Endodermal cell (in vitro differentiated cells): ENCODE measurements around the gene CALHM3. TPM values are rescaled to one million over a fixed set of nuclear protein-coding genes. Genes with fewer than 3 reads are reported as not detected.

ENCODE experiments used
- DNase-seq: peaks from one replicate; pipeline ENCODE4 v3.0.0-alpha.2; 2017
- H3K27ac ChIP-seq: 2 replicates; pipeline ENCODE4 v1.5.1; 2013; ENCODE audit warnings: mild to moderate bottlenecking, low read depth, low read length, moderate library complexity
- H3K27me3 ChIP-seq: 2 replicates; pipeline ENCODE4 v1.6.1; 2013; ENCODE audit warnings: mild to moderate bottlenecking, low read length, moderate library complexity; ENCODE audit not compliant: insufficient read depth, control insufficient read depth, poor library complexity, severe bottlenecking
- H3K36me3 ChIP-seq: 2 replicates; pipeline ENCODE4 v1.7.0; 2013; ENCODE audit warnings: mild to moderate bottlenecking, low read length, moderate library complexity; ENCODE audit not compliant: control insufficient read depth, insufficient read depth
- H3K4me1 ChIP-seq: one replicate; pipeline ENCODE4 v1.7.0; 2013; ENCODE audit warnings: low read length; ENCODE audit not compliant: control insufficient read depth, insufficient read depth
- H3K4me3 ChIP-seq: 2 replicates; pipeline ENCODE4 v1.5.1; 2013; ENCODE audit warnings: mild to moderate bottlenecking, low read length, moderate library complexity
- H3K9ac ChIP-seq: 2 replicates; pipeline ENCODE4 v1.6.1; 2013; ENCODE audit warnings: mild to moderate bottlenecking, low read length, moderate library complexity; ENCODE audit not compliant: poor library complexity, severe bottlenecking; ENCODE audit errors: extremely low read depth
- H3K9me3 ChIP-seq: 2 replicates; pipeline ENCODE4 v1.6.1; 2013; ENCODE audit warnings: mild to moderate bottlenecking, low read length, moderate library complexity; ENCODE audit not compliant: control insufficient read depth
- H3K27ac Mint-ChIP-seq: 2 replicates; pipeline ENCODE4 v1.8.0; 2020; ENCODE audit warnings: mixed read lengths
- H3K27me3 Mint-ChIP-seq: 2 replicates; pipeline ENCODE4 v1.8.0; 2021; ENCODE audit warnings: mild to moderate bottlenecking, mixed read lengths; ENCODE audit not compliant: insufficient read depth
- H3K36me3 Mint-ChIP-seq: 2 replicates; pipeline ENCODE4 v1.8.0; 2020; ENCODE audit warnings: low read depth, mixed read lengths
- H3K4me1 Mint-ChIP-seq: 2 replicates; pipeline ENCODE4 v1.8.0; 2020; ENCODE audit warnings: mixed read lengths
- H3K4me3 Mint-ChIP-seq: 2 replicates; pipeline ENCODE4 v1.8.0; 2020; ENCODE audit warnings: mild to moderate bottlenecking, moderate library complexity, mixed read lengths
- H3K9me3 Mint-ChIP-seq: 2 replicates; pipeline ENCODE4 v1.8.0; 2020; ENCODE audit warnings: mild to moderate bottlenecking, mixed read lengths
- CTCF ChIP-seq: fragments of 200-600 bp; sonication (generic); conservative IDR thresholded peaks from 2 replicates; pipeline ENCODE4 v1.5.0; 2021; ENCODE audit warnings: antibody characterized with exemption, mild to moderate bottlenecking
- WGBS, 2 experiments: methylation state at CpG; one replicate each; pipeline versions ENCODE4 v1.1.5 to v1.1.7; 2013; ENCODE audit warnings: missing lambda C conversion rate in 2 of 2, mixed read lengths in 1 of 2; ENCODE audit not compliant: insufficient coverage in 1 of 2, insufficient read length in 1 of 2; 5-methylcytosine and 5-hydroxymethylcytosine counted together
- total RNA-seq, 2 donors: library from RNA; stranded (reverse); fragmentation: NEBNext Ultra II Directional in 1 of 2; extraction: Animal tissue kit (Norgen Biotek cat#: 25700) in 1 of 2; gene quantifications; 2 replicates in 1 of 2; 3 replicates in 1 of 2; pipeline ENCODE4 v1.2.1, GENCODE V29; 2021

CALHM3 gene
- total RNA-seq, 2 donors from 2014 or later = not detected

- H3K27me3 Mint-ChIP-seq = peaks cover 76% of the 10 kb centered on the region
- H3K36me3 ChIP-seq = no peaks in the 10 kb centered on the region
- no peaks in the 10 kb centered on the region for H3K9me3 Mint-ChIP-seq
- no peaks in the 10 kb centered on the region for H3K4me1 ChIP-seq
- 3% methylated on average over 25 to 92 of the region's 92 CpGs for WGBS, 2 experiments
- peak overlapping the region; percentile 6 for H3K9ac ChIP-seq
- peak; percentile 73 for DNase-seq
- peak overlapping the region; percentile 73 for H3K4me3 ChIP-seq
- TF ChIP-seq CTCF = no peak
- H3K9me3 ChIP-seq = no peaks in the 10 kb centered on the region
- H3K27ac Mint-ChIP-seq = no peak overlapping the region
- H3K4me1 Mint-ChIP-seq = peaks cover 9% of the 10 kb centered on the region
- no peaks in the 10 kb centered on the region for H3K36me3 Mint-ChIP-seq
- no peak overlapping the region for H3K27ac ChIP-seq
- peak overlapping the region; percentile 66 for H3K4me3 Mint-ChIP-seq
- peaks cover 57% of the 10 kb centered on the region for H3K27me3 ChIP-seq
Measured at GRCh38 chr10:103493916-103494877, 15.2 kb upstream of the CALHM3 start.

- no peak for TF ChIP-seq CTCF
- peak; percentile 77 for DNase-seq
- WGBS, 2 experiments = 0 to 5% methylated on average over 14 to 65 of the region's 65 CpGs
Measured at GRCh38 chr10:103493362-103493915, 14.4 kb upstream of the CALHM3 start, which contains the start of gene NEURL1. Gene NEURL1 (plus strand): TSS chr10:103493705. CDS start chr10:103494388, 683 bp downstream.

GRCh38 chr10:103492655-103493261 lies 13.7 kb upstream of the CALHM3 start:
- Histone ChIP-seq H3K4me3 (no peak overlapping the region), H3K27me3 (peaks cover 55% of the 10 kb centered on the region), H3K9ac (no peak overlapping the region), H3K4me1 (no peaks in the 10 kb centered on the region), H3K27ac (no peak overlapping the region), H3K9me3 (no peaks in the 10 kb centered on the region), H3K36me3 (no peaks in the 10 kb centered on the region)
- Mint-ChIP-seq H3K4me3 (peak overlapping the region; percentile 62), H3K27ac (no peak overlapping the region), H3K4me1 (peaks cover 9% of the 10 kb centered on the region), H3K36me3 (no peaks in the 10 kb centered on the region), H3K9me3 (no peaks in the 10 kb centered on the region), H3K27me3 (peaks cover 71% of the 10 kb centered on the region)
- no peak for TF ChIP-seq CTCF
- WGBS, 2 experiments = 72 to 88% methylated on average over 4 to 5 of the region's 5 CpGs
- no peak for DNase-seq

More at GRCh38 chr10:103493362-103493915, 14.4 kb upstream of the CALHM3 start, which contains the start of gene NEURL1:
- H3K4me3 Mint-ChIP-seq = peak within 1 kb of the TSS; percentile 66
- H3K27ac ChIP-seq = no peak within 1 kb of the TSS
- H3K4me3 ChIP-seq = peak within 1 kb of the TSS; percentile 73
- H3K9me3 Mint-ChIP-seq = no peaks in the 10 kb centered on the region
- peaks cover 9% of the 10 kb centered on the region for H3K4me1 Mint-ChIP-seq
- H3K36me3 ChIP-seq = no peaks in the 10 kb centered on the region
- no peak within 1 kb of the TSS for H3K27ac Mint-ChIP-seq
- peak within 1 kb of the TSS; percentile 6 for H3K9ac ChIP-seq
- H3K27me3 ChIP-seq = peaks cover 57% of the 10 kb centered on the region
- peaks cover 71% of the 10 kb centered on the region for H3K27me3 Mint-ChIP-seq
- no peaks in the 10 kb centered on the region for H3K4me1 ChIP-seq
- no peaks in the 10 kb centered on the region for H3K9me3 ChIP-seq
- no peaks in the 10 kb centered on the region for H3K36me3 Mint-ChIP-seq
